Neural progenitor cell (in vitro differentiated cells): Measurements from ENCODE around the gene TNFRSF11A. TPM values are rescaled to one million over a fixed set of nuclear protein-coding genes. Genes with fewer than 3 reads are reported as not detected.

Source experiments
- DNase-seq: peaks from one replicate; pipeline ENCODE4 v3.0.0-alpha.2; 2016; ENCODE audit warnings: low spot score
- H2AFZ ChIP-seq: fragments of 200-600 bp; sonication (generic); replicated peaks from 2 replicates; pipeline ENCODE4 v1.6.1; 2016; ENCODE audit warnings: antibody characterized with exemption
- H3F3A ChIP-seq: fragments of 200-600 bp; sonication (generic); 2 replicates; pipeline ENCODE4 v1.6.1; 2016; ENCODE audit warnings: antibody characterized with exemption, low read depth
- H3K27ac ChIP-seq: fragments of 200-600 bp; sonication (generic); 2 replicates; pipeline ENCODE4 v1.5.1; 2016; ENCODE audit warnings: mild to moderate bottlenecking
- H3K27me3 ChIP-seq: fragments of 200-600 bp; sonication (generic); 2 replicates; pipeline ENCODE4 v1.6.1; 2016; ENCODE audit warnings: mild to moderate bottlenecking, moderate library complexity
- H3K36me3 ChIP-seq: fragments of 200-600 bp; sonication (generic); 2 replicates; pipeline ENCODE4 v1.5.1; 2016
- H3K4me1 ChIP-seq: fragments of 200-600 bp; sonication (generic); 2 replicates; pipeline ENCODE4 v1.6.1; 2016; ENCODE audit warnings: mixed run types
- H3K4me2 ChIP-seq: fragments of 200-600 bp; sonication (generic); 2 replicates; pipeline ENCODE4 v1.6.1; 2016
- H3K4me3 ChIP-seq: fragments of 200-600 bp; sonication (generic); 2 replicates; pipeline ENCODE4 v1.5.1; 2016
- H3K79me2 ChIP-seq: fragments of 200-600 bp; sonication (generic); 2 replicates; pipeline ENCODE4 v1.6.1; 2016; ENCODE audit warnings: low read depth
- H3K9ac ChIP-seq: fragments of 200-600 bp; sonication (generic); 2 replicates; pipeline ENCODE4 v1.6.1; 2016
- H3K9me3 ChIP-seq: fragments of 200-600 bp; sonication (generic); 2 replicates; pipeline ENCODE4 v1.5.1; 2016; ENCODE audit warnings: low read depth
- H4K20me1 ChIP-seq: fragments of 200-600 bp; sonication (generic); 2 replicates; pipeline ENCODE4 v1.6.1; 2016; ENCODE audit warnings: low read depth
- H3K27ac Mint-ChIP-seq: 3 replicates; pipeline ENCODE4 v1.8.0; 2021; ENCODE audit warnings: mixed read lengths
- H3K27me3 Mint-ChIP-seq: 2 replicates; pipeline ENCODE4 v1.8.0; 2022; ENCODE audit warnings: low read depth, mild to moderate bottlenecking, inconsistent platforms, moderate library complexity, mixed read lengths; ENCODE audit not compliant: insufficient read depth
- H3K36me3 Mint-ChIP-seq: 3 replicates; pipeline ENCODE4 v1.8.0; 2021; ENCODE audit warnings: mixed read lengths
- H3K4me1 Mint-ChIP-seq: 3 replicates; pipeline ENCODE4 v1.8.0; 2021; ENCODE audit warnings: mixed read lengths
- H3K4me3 Mint-ChIP-seq: 3 replicates; pipeline ENCODE4 v1.8.0; 2021; ENCODE audit warnings: mild to moderate bottlenecking, moderate library complexity, mixed read lengths
- H3K9me3 Mint-ChIP-seq: 3 replicates; pipeline ENCODE4 v1.8.0; 2020; ENCODE audit warnings: mixed read lengths
- EZH2 ChIP-seq: fragments of 200-600 bp; sonication (generic); IDR thresholded peaks from 2 replicates; pipeline ENCODE4 v1.6.1; 2017; ENCODE audit warnings: antibody characterized with exemption, mild to moderate bottlenecking, moderate library complexity
- EZH2phosphoT487 ChIP-seq: fragments of 200-600 bp; sonication (generic); IDR thresholded peaks from 2 replicates; pipeline ENCODE4 v1.6.1; 2017; ENCODE audit warnings: antibody characterized with exemption
- total RNA-seq: library from RNA; depleted of rRNA; stranded (reverse); fragments of >200 nt; gene quantifications from 2 replicates; pipeline ENCODE4 v1.2.3, GENCODE V29; 2015; ENCODE audit warnings: low replicate concordance
- TF ChIP-seq, protein P1 (sequence below): fragments of 200-600 bp; sonication (generic); IDR thresholded peaks from 2 replicates; pipeline ENCODE4 v1.5.1; 2017; ENCODE audit warnings: antibody characterized with exemption, mild to moderate bottlenecking

Gene TNFRSF11A
- total RNA-seq, 1 donor from 2014 or later: 0.47 TPM

- H3K36me3 Mint-ChIP-seq: no peaks in the 10 kb centered on the region
- Histone ChIP-seq H3K9me3 (no peaks in the 10 kb centered on the region), H2AFZ (no peak overlapping the region), H4K20me1 (no peaks in the 10 kb centered on the region), H3K27me3 (no peaks in the 10 kb centered on the region), H3K4me3 (no peak overlapping the region), H3K4me2 (no peak overlapping the region), H3K79me2 (no peaks in the 10 kb centered on the region), H3K36me3 (no peaks in the 10 kb centered on the region), H3K9ac (no peak overlapping the region), H3K4me1 (no peaks in the 10 kb centered on the region), H3K27ac (no peak overlapping the region), H3F3A (no peaks in the 10 kb centered on the region)
- TF ChIP-seq EZH2 (no peak), EZH2phosphoT487 (no peak)
- TF ChIP-seq, protein P1, sequence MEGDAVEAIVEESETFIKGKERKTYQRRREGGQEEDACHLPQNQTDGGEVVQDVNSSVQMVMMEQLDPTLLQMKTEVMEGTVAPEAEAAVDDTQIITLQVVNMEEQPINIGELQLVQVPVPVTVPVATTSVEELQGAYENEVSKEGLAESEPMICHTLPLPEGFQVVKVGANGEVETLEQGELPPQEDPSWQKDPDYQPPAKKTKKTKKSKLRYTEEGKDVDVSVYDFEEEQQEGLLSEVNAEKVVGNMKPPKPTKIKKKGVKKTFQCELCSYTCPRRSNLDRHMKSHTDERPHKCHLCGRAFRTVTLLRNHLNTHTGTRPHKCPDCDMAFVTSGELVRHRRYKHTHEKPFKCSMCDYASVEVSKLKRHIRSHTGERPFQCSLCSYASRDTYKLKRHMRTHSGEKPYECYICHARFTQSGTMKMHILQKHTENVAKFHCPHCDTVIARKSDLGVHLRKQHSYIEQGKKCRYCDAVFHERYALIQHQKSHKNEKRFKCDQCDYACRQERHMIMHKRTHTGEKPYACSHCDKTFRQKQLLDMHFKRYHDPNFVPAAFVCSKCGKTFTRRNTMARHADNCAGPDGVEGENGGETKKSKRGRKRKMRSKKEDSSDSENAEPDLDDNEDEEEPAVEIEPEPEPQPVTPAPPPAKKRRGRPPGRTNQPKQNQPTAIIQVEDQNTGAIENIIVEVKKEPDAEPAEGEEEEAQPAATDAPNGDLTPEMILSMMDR: no peak
- H3K27me3 Mint-ChIP-seq: peaks cover 7% of the 10 kb centered on the region
- peak overlapping the region; percentile 29 for H3K27ac Mint-ChIP-seq
- no peaks in the 10 kb centered on the region for H3K9me3 Mint-ChIP-seq
- no peak for DNase-seq
- H3K4me1 Mint-ChIP-seq: peaks cover 11% of the 10 kb centered on the region
- H3K4me3 Mint-ChIP-seq: no peak overlapping the region
Observed at GRCh38 chr18:62353170-62353569, 28.1 kb downstream of the TNFRSF11A start.

DNA sequence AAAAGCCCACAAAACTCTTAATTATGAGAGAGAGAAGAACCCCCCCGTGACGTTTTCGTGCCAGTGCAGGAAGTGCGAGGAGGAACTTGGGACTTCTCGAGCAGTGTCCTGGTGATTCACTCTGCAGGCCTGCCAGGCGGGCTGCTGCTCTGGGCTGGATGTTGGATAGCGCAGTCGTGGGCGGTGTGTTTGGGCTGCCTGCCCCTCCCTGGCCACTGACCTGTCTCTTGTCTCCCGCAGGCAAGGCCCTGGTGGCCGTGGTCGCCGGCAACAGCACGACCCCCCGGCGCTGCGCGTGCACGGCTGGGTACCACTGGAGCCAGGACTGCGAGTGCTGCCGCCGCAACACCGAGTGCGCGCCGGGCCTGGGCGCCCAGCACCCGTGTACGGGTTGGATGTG lies 29.0 kb downstream of the TNFRSF11A start:
- no peak overlapping the region for H3K27ac ChIP-seq
- H3K79me2 ChIP-seq: no peaks in the 10 kb centered on the region
- H3K9ac ChIP-seq: no peak overlapping the region
- peak overlapping the region; percentile 15 for H2AFZ ChIP-seq
- DNase-seq: no peak
- Mint-ChIP-seq H3K9me3 (no peaks in the 10 kb centered on the region), H3K27ac (no peak overlapping the region), H3K4me1 (peaks cover 11% of the 10 kb centered on the region), H3K4me3 (no peak overlapping the region), H3K36me3 (no peaks in the 10 kb centered on the region), H3K27me3 (peaks cover 1% of the 10 kb centered on the region)
- no peaks in the 10 kb centered on the region for H3F3A ChIP-seq
- no peaks in the 10 kb centered on the region for H3K9me3 ChIP-seq
- H3K4me1 ChIP-seq: no peaks in the 10 kb centered on the region
- H3K27me3 ChIP-seq: no peaks in the 10 kb centered on the region
- H3K4me3 ChIP-seq: no peak overlapping the region
- TF ChIP-seq, protein P1: no peak
- TF ChIP-seq EZH2phosphoT487 (no peak), EZH2 (no peak)
- no peaks in the 10 kb centered on the region for H3K36me3 ChIP-seq
- H4K20me1 ChIP-seq: no peaks in the 10 kb centered on the region
- H3K4me2 ChIP-seq: no peak overlapping the region

GRCh38 chr18:62357079-62357719 lies 32.1 kb downstream of the TNFRSF11A start:
- H3K27ac ChIP-seq: no peak overlapping the region
- H3K79me2 ChIP-seq: no peaks in the 10 kb centered on the region
- H3K4me3 ChIP-seq: no peak overlapping the region
- H3K4me2 ChIP-seq: no peak overlapping the region
- no peak overlapping the region for H3K4me3 Mint-ChIP-seq
- H3K36me3 Mint-ChIP-seq: no peaks in the 10 kb centered on the region
- no peaks in the 10 kb centered on the region for H3F3A ChIP-seq
- no peak for TF ChIP-seq EZH2
- TF ChIP-seq, protein P1: no peak
- no peak for TF ChIP-seq EZH2phosphoT487
- H3K36me3 ChIP-seq: no peaks in the 10 kb centered on the region
- H3K27me3 ChIP-seq: no peaks in the 10 kb centered on the region
- H3K27ac Mint-ChIP-seq: no peak overlapping the region
- no peaks in the 10 kb centered on the region for H3K9me3 Mint-ChIP-seq
- H3K4me1 Mint-ChIP-seq: peaks cover 11% of the 10 kb centered on the region
- no peaks in the 10 kb centered on the region for H3K9me3 ChIP-seq
- no peaks in the 10 kb centered on the region for H4K20me1 ChIP-seq
- no peaks in the 10 kb centered on the region for H3K27me3 Mint-ChIP-seq
- no peak overlapping the region for H3K9ac ChIP-seq
- H3K4me1 ChIP-seq: no peaks in the 10 kb centered on the region
- no peak overlapping the region for H2AFZ ChIP-seq
- no peak for DNase-seq
